ENCODE measurements around the gene SHROOM3. TPM values are rescaled to one million over a fixed set of nuclear protein-coding genes. Genes with fewer than 3 reads are reported as not detected.

Gene SHROOM3
- total RNA-seq, 1 donor from 2014 or later: 62.0 TPM

- no peak for TF ChIP-seq CTCF (IDR thresholded peaks at IDR 0.05)
- ATAC-seq (peak; percentile 43 to 48), DNase-seq (no peak)
- Histone ChIP-seq H3K4me3 (peak overlapping the region; percentile 20), H3K27me3 (ENCODE audit: low read depth) (no peaks in the 10 kb centered on the region), H3K9me3 (no peaks in the 10 kb centered on the region), H3K36me3 (no peaks in the 10 kb centered on the region), H3K27ac (peak overlapping the region; percentile 50), H3K4me1 (peaks cover 5% of the 10 kb centered on the region)
- intact Hi-C loops (cut with DNase I): no loop called here
Observed at GRCh38 chr4:76801621-76802235, 366.7 kb downstream of the SHROOM3 start.

- no peak for TF ChIP-seq CTCF (IDR thresholded peaks at IDR 0.05)
- H3K4me1 ChIP-seq: peaks cover 5% of the 10 kb centered on the region
- H3K27ac ChIP-seq: peak overlapping the region; percentile 50
- intact Hi-C loops (cut with DNase I): no loop called here
- ATAC-seq (peak; percentile 26 to 40), DNase-seq (no peak)
- no peaks in the 10 kb centered on the region for H3K27me3 ChIP-seq (ENCODE audit: low read depth)
- no peaks in the 10 kb centered on the region for H3K36me3 ChIP-seq
- H3K4me3 ChIP-seq: peak overlapping the region; percentile 20
- no peaks in the 10 kb centered on the region for H3K9me3 ChIP-seq
Observed at GRCh38 chr4:76802236-76803021, 367.4 kb downstream of the SHROOM3 start.

- H3K27me3 ChIP-seq (ENCODE audit: low read depth): no peaks in the 10 kb centered on the region
- no peak for DNase-seq
- H3K4me1 ChIP-seq: peaks cover 5% of the 10 kb centered on the region
Observed at GRCh38 chr4:76803522-76803921, 368.5 kb downstream of the SHROOM3 start.

GRCh38 chr4:76804096-76804495 is 369.1 kb downstream of the SHROOM3 start:
- intact Hi-C loops (cut with DNase I): no loop called here
- H3K27ac ChIP-seq: no peak overlapping the region
- H3K4me1 ChIP-seq: peaks cover 5% of the 10 kb centered on the region
- no peak for ATAC-seq
- no peak overlapping the region for H3K4me3 ChIP-seq
- H3K27me3 ChIP-seq (ENCODE audit: low read depth): no peaks in the 10 kb centered on the region
- no peaks in the 10 kb centered on the region for H3K36me3 ChIP-seq
- no peak for DNase-seq
- peaks cover 11% of the 10 kb centered on the region for H3K9me3 ChIP-seq
- no peak for TF ChIP-seq CTCF (IDR thresholded peaks at IDR 0.05)

More at GRCh38 chr4:76803522-76803921, 368.5 kb downstream of the SHROOM3 start:
- H3K4me3 ChIP-seq: no peak overlapping the region
- H3K36me3 ChIP-seq: no peaks in the 10 kb centered on the region
- peaks cover 6% of the 10 kb centered on the region for H3K9me3 ChIP-seq
- no peak for ATAC-seq
- intact Hi-C loops (cut with DNase I): no loop called here
- H3K27ac ChIP-seq: no peak overlapping the region
- no peak for TF ChIP-seq CTCF (IDR thresholded peaks at IDR 0.05)

- intact Hi-C loops (cut with DNase I): no loop called here
- no peak for TF ChIP-seq CTCF (IDR thresholded peaks at IDR 0.05)
- Histone ChIP-seq H3K27me3 (ENCODE audit: low read depth) (no peaks in the 10 kb centered on the region), H3K36me3 (no peaks in the 10 kb centered on the region), H3K4me1 (peaks cover 5% of the 10 kb centered on the region), H3K9me3 (peaks cover 12% of the 10 kb centered on the region), H3K4me3 (no peak overlapping the region), H3K27ac (no peak overlapping the region)
- DNase-seq (no peak), ATAC-seq (no peak)
Observed at GRCh38 chr4:76806346-76806745, 371.3 kb downstream of the SHROOM3 start.
